HEK293 (cell line): ENCODE data around the gene ANKFN1.

Source experiments
- CTCF ChIA-PET: fragments of 350-600 bp; formaldehyde crosslinking; extraction: SDS; loops from one replicate; lab custom pipeline; 2021; ENCODE audit warnings: antibody characterized with exemption; lab: Yijun Ruan, JAX
- POLR2A ChIA-PET: fragments of 300-600 bp; formaldehyde crosslinking; extraction: SDS; loops from one replicate; lab custom pipeline; 2020; ENCODE audit warnings: antibody characterized with exemption, inconsistent platforms; lab: Yijun Ruan, JAX
- H3K27ac ChIP-seq: fragments of 200-500 bp; sonication (Bioruptor generic); 2 replicates; pipeline ENCODE4 v1.5.1; 2014; ENCODE audit warnings: low read depth, low read length, control low read depth, inconsistent platforms; ENCODE audit errors: extremely low read depth
- H3K36me3 ChIP-seq, 2 experiments: fragments of 200-500 bp in 1 of 2; sonication (Bioruptor generic) in 1 of 2; 1 replicate in 1 of 2; 2 replicates in 1 of 2; pipeline ENCODE4 v1.5.1; 2014 to 2017; ENCODE audit warnings: inconsistent platforms in 2 of 2, low read length in 2 of 2; ENCODE audit not compliant: control insufficient read depth in 2 of 2, insufficient read depth in 1 of 2
- H3K4me1 ChIP-seq: fragments of 200-500 bp; sonication (Bioruptor generic); 2 replicates; pipeline ENCODE4 v1.5.1; 2014; ENCODE audit warnings: mild to moderate bottlenecking, low read length, inconsistent platforms; ENCODE audit not compliant: control insufficient read depth, insufficient read depth
- H3K4me3 ChIP-seq: 2 replicates; pipeline ENCODE4 v1.5.1; 2011; ENCODE audit warnings: low read depth, mild to moderate bottlenecking, control low read depth, low read length, moderate library complexity
- H3K9me3 ChIP-seq: fragments of 200-500 bp; sonication (Bioruptor generic); 2 replicates; pipeline ENCODE4 v1.5.1; 2014; ENCODE audit warnings: low read depth, low read length, inconsistent platforms; ENCODE audit not compliant: control insufficient read depth, insufficient read depth
- GLI2 ChIP-seq: fragments of 450-650 bp; formaldehyde crosslinking; IDR thresholded peaks from 2 replicates; pipeline ENCODE4; 2017; ENCODE audit warnings: missing biosample characterization, missing genetic modification characterization, low read depth, borderline replicate concordance
- OVOL3 ChIP-seq: fragments of 450-650 bp; formaldehyde crosslinking; IDR thresholded peaks from 2 replicates; pipeline ENCODE4 v1.5.1; 2016; ENCODE audit warnings: missing biosample characterization, missing genetic modification characterization
- SP3 ChIP-seq: fragments of 450-650 bp; formaldehyde crosslinking; IDR thresholded peaks from 2 replicates; pipeline ENCODE4 v1.5.1; 2016; ENCODE audit warnings: missing biosample characterization, missing genetic modification characterization
- YY2 ChIP-seq: fragments of 450-650 bp; formaldehyde crosslinking; IDR thresholded peaks from 2 replicates; pipeline ENCODE4 v1.5.1; 2016; ENCODE audit warnings: missing biosample characterization, missing genetic modification characterization
- ZBTB1 ChIP-seq: fragments of 450-650 bp; formaldehyde crosslinking; IDR thresholded peaks from 2 replicates; pipeline ENCODE4 v1.5.1; 2016; ENCODE audit warnings: missing biosample characterization, missing genetic modification characterization
- ZBTB7A ChIP-seq: fragments of 450-650 bp; formaldehyde crosslinking; IDR thresholded peaks from 2 replicates; pipeline ENCODE4 v1.5.1; 2016; ENCODE audit warnings: low read depth, missing biosample characterization, missing genetic modification characterization
- ZFP3 ChIP-seq: fragments of 450-650 bp; formaldehyde crosslinking; IDR thresholded peaks from 2 replicates; pipeline ENCODE4 v1.5.1; 2016; ENCODE audit warnings: low read depth, missing biosample characterization, missing genetic modification characterization
- ZNF10 ChIP-seq: fragments of 450-650 bp; formaldehyde crosslinking; IDR thresholded peaks from 2 replicates; pipeline ENCODE4 v1.5.1; 2017; ENCODE audit warnings: missing biosample characterization, missing genetic modification characterization
- ZNF112 ChIP-seq: fragments of 450-650 bp; formaldehyde crosslinking; IDR thresholded peaks from 2 replicates; pipeline ENCODE4 v1.5.0; 2017; ENCODE audit warnings: missing biosample characterization, missing genetic modification characterization
- ZNF114 ChIP-seq: fragments of 450-650 bp; formaldehyde crosslinking; IDR thresholded peaks from 2 replicates; pipeline ENCODE4 v1.5.0; 2017; ENCODE audit warnings: missing biosample characterization, missing genetic modification characterization
- ZNF138 ChIP-seq: fragments of 450-650 bp; formaldehyde crosslinking; IDR thresholded peaks from 2 replicates; pipeline ENCODE4 v1.5.1; 2016; ENCODE audit warnings: missing biosample characterization, missing genetic modification characterization, borderline replicate concordance
- ZNF174 ChIP-seq: fragments of 450-650 bp; formaldehyde crosslinking; IDR thresholded peaks from 2 replicates; pipeline ENCODE4 v1.5.0; 2017; ENCODE audit warnings: missing biosample characterization, mild to moderate bottlenecking, missing genetic modification characterization
- ZNF23 ChIP-seq: fragments of 450-650 bp; formaldehyde crosslinking; IDR thresholded peaks from 2 replicates; pipeline ENCODE4 v1.5.1; 2016; ENCODE audit warnings: missing biosample characterization, missing genetic modification characterization, borderline replicate concordance
- ZNF248 ChIP-seq: fragments of 450-650 bp; formaldehyde crosslinking; IDR thresholded peaks from 2 replicates; pipeline ENCODE4 v1.5.1; 2017; ENCODE audit warnings: missing biosample characterization, missing genetic modification characterization
- ZNF335 ChIP-seq: fragments of 450-650 bp; formaldehyde crosslinking; conservative IDR thresholded peaks from 2 replicates; pipeline ENCODE4 v1.5.1; 2016; ENCODE audit warnings: missing biosample characterization, missing genetic modification characterization
- ZNF341 ChIP-seq: fragments of 450-650 bp; formaldehyde crosslinking; IDR thresholded peaks from 2 replicates; pipeline ENCODE4; 2016; ENCODE audit warnings: low read depth, missing biosample characterization, missing genetic modification characterization
- ZNF391 ChIP-seq: fragments of 450-650 bp; formaldehyde crosslinking; IDR thresholded peaks from 2 replicates; pipeline ENCODE4 v1.5.1; 2016; ENCODE audit warnings: low read depth, missing biosample characterization, missing genetic modification characterization, borderline replicate concordance
- ZNF510 ChIP-seq: fragments of 450-650 bp; formaldehyde crosslinking; IDR thresholded peaks from 2 replicates; pipeline ENCODE4 v1.5.1; 2018; ENCODE audit warnings: mild to moderate bottlenecking, missing genetic modification characterization, missing biosample characterization; ENCODE audit not compliant: insufficient replicate concordance
- ZNF670 ChIP-seq: fragments of 450-650 bp; formaldehyde crosslinking; IDR thresholded peaks from 2 replicates; pipeline ENCODE4 v1.5.1; 2016; ENCODE audit warnings: missing biosample characterization, missing genetic modification characterization, low read depth
- ZNF76 ChIP-seq: fragments of 450-650 bp; formaldehyde crosslinking; IDR thresholded peaks from 2 replicates; pipeline ENCODE4; 2016; ENCODE audit warnings: low read depth, missing biosample characterization, missing genetic modification characterization, borderline replicate concordance
- ZNF843 ChIP-seq: fragments of 450-650 bp; formaldehyde crosslinking; IDR thresholded peaks from 2 replicates; pipeline ENCODE4 v1.5.1; 2016; ENCODE audit warnings: missing biosample characterization, missing genetic modification characterization
- TF ChIP-seq, protein P1 (sequence below): fragments of 450-650 bp; formaldehyde crosslinking; IDR thresholded peaks from 2 replicates; pipeline ENCODE4 v1.5.1; 2016; ENCODE audit warnings: missing biosample characterization, missing genetic modification characterization
- TF ChIP-seq, protein P2 (sequence below): fragments of 450-650 bp; formaldehyde crosslinking; IDR thresholded peaks from 2 replicates; pipeline ENCODE4 v1.5.1; 2016; ENCODE audit warnings: missing biosample characterization, missing genetic modification characterization
- TF ChIP-seq, protein P3 (sequence below): fragments of 450-650 bp; formaldehyde crosslinking; IDR thresholded peaks from 2 replicates; pipeline ENCODE4 v1.5.1; 2016; ENCODE audit warnings: missing biosample characterization, missing genetic modification characterization
- TF ChIP-seq, protein P4 (sequence below): fragments of 450-650 bp; formaldehyde crosslinking; IDR thresholded peaks from 2 replicates; pipeline ENCODE4 v1.5.1; 2016; ENCODE audit warnings: missing biosample characterization, missing genetic modification characterization, borderline replicate concordance

ANKFN1 gene

DNA sequence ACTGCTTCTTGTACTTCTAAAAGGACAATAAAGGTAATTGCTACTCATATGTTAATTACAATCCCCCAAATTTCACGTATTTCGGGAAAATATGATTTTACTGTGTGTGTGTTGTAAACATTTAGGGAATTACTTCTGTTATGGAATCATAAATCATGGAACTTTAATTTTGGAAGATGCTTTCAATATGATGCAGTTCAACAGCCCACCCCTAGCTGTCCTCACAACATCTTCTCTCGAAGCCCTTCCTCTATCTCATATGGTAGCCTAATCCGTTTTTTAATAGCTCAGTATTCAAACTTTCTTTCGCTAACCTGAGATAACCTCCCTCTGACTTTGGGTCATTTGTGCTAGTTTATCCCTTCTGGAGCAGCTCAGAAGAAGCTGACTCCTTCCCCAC lies 78.4 kb downstream of the ANKFN1 start:
- ChIA-PET CTCF (interaction anchor here (0.5 to 1.5 kb wide), 2 partner anchors 88 to 177 kb away, joined by 4 read pairs; no protein-coding TSS in a partner anchor), POLR2A (no interaction called here)
- no peak for TF ChIP-seq ZNF114 (tag by site-specific recombination)
- no peak for TF ChIP-seq ZNF10 (tag by site-specific recombination)
- no peak for TF ChIP-seq ZNF248 (tag by site-specific recombination)
- TF ChIP-seq ZNF670 (tag by site-specific recombination) = no peak
- TF ChIP-seq ZNF843 (tag by site-specific recombination) = no peak
- no peak for TF ChIP-seq ZNF112 (tag by site-specific recombination)
- no peak for TF ChIP-seq YY2 (tag by site-specific recombination)
- TF ChIP-seq GLI2 = no peak
- TF ChIP-seq ZBTB1 (tag by site-specific recombination) = no peak
- TF ChIP-seq, protein P1, sequence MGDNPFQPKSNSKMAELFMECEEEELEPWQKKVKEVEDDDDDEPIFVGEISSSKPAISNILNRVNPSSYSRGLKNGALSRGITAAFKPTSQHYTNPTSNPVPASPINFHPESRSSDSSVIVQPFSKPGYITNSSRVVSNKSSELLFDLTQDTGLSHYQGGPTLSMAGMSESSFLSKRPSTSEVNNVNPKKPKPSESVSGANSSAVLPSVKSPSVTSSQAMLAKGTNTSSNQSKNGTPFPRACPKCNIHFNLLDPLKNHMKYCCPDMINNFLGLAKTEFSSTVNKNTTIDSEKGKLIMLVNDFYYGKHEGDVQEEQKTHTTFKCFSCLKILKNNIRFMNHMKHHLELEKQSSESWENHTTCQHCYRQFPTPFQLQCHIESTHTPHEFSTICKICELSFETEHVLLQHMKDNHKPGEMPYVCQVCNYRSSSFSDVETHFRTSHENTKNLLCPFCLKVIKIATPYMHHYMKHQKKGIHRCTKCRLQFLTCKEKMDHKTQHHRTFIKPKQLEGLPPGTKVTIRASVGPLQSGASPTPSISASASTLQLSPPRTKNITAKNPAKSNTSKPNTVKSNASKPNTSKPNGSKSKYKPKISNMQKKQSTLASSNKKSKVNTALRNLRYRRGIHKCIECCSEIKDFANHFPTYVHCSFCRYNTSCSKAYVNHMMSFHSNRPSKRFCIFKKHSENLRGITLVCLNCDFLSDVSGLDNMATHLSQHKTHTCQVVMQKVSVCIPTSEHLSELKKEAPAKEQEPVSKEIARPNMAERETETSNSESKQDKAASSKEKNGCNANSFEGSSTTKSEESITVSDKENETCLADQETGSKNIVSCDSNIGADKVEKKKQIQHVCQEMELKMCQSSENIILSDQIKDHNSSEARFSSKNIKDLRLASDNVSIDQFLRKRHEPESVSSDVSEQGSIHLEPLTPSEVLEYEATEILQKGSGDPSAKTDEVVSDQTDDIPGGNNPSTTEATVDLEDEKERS = no peak
- TF ChIP-seq ZNF174 (tag by site-specific recombination) = no peak
- TF ChIP-seq ZNF335 = no peak
- no peak for TF ChIP-seq ZNF138 (tag by site-specific recombination)
- TF ChIP-seq ZNF76 = no peak
- TF ChIP-seq, protein P2, sequence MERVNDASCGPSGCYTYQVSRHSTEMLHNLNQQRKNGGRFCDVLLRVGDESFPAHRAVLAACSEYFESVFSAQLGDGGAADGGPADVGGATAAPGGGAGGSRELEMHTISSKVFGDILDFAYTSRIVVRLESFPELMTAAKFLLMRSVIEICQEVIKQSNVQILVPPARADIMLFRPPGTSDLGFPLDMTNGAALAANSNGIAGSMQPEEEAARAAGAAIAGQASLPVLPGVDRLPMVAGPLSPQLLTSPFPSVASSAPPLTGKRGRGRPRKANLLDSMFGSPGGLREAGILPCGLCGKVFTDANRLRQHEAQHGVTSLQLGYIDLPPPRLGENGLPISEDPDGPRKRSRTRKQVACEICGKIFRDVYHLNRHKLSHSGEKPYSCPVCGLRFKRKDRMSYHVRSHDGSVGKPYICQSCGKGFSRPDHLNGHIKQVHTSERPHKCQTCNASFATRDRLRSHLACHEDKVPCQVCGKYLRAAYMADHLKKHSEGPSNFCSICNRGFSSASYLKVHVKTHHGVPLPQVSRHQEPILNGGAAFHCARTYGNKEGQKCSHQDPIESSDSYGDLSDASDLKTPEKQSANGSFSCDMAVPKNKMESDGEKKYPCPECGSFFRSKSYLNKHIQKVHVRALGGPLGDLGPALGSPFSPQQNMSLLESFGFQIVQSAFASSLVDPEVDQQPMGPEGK (tag by site-specific recombination) = no peak
- no peak for TF ChIP-seq ZBTB7A (tag by site-specific recombination)
- Histone ChIP-seq H3K4me3 (no peak overlapping the region), H3K9me3 (no peaks in the 10 kb centered on the region), H3K36me3 (no peaks in the 10 kb centered on the region), H3K27ac (no peak overlapping the region), H3K4me1 (no peaks in the 10 kb centered on the region)

DNA sequence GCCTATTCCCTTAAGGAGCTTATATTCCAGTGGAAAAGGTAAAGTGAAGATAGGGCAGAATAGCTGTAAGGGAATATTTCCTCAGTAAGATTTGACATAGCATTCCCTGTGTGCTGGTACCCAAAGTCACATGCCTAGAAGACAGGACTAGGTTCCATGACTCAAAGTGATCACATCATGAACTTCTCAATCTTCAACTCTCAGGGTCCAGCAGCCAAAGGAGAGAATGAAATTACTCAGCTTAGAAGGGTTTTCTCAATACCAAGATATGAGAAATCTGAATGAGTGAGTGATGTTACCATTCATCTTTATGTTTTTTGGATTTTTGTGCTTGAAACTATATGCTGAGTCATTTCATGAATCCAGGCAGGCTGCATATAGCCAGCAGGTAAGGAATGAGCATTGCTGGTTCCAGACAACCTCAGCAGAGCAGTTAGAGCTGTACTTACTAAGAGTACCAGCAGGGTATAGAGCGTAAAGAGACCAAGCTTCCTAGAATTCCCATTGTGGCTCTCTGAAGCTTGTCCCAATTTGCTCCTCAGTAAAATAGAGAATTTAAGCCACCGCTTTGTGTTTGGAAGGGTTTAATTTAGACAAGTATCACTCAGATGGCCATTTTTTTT lies 91.1 kb downstream of the ANKFN1 start:
- Histone ChIP-seq H3K9me3 (no peaks in the 10 kb centered on the region), H3K27ac (no peak overlapping the region), H3K36me3 (no peaks in the 10 kb centered on the region), H3K4me3 (no peak overlapping the region), H3K4me1 (no peaks in the 10 kb centered on the region)
- CTCF ChIA-PET = interaction anchor here (0.7 kb wide), 1 partner anchor 76 kb away, joined by 3 read pairs; no protein-coding TSS in a partner anchor
- POLR2A ChIA-PET = no interaction called here
- TF ChIP-seq, protein P3, sequence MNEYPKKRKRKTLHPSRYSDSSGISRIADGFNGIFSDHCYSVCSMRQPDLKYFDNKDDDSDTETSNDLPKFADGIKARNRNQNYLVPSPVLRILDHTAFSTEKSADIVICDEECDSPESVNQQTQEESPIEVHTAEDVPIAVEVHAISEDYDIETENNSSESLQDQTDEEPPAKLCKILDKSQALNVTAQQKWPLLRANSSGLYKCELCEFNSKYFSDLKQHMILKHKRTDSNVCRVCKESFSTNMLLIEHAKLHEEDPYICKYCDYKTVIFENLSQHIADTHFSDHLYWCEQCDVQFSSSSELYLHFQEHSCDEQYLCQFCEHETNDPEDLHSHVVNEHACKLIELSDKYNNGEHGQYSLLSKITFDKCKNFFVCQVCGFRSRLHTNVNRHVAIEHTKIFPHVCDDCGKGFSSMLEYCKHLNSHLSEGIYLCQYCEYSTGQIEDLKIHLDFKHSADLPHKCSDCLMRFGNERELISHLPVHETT (tag by site-specific recombination) = no peak
- TF ChIP-seq ZNF341 (tag by site-specific recombination) = no peak
- TF ChIP-seq ZNF391 (tag by site-specific recombination) = no peak
- no peak for TF ChIP-seq ZNF114 (tag by site-specific recombination)
- TF ChIP-seq ZNF510 (tag by site-specific recombination) = no peak
- TF ChIP-seq ZFP3 (tag by site-specific recombination) = no peak
- TF ChIP-seq OVOL3 (tag by site-specific recombination) = no peak
- TF ChIP-seq ZNF23 = no peak
- TF ChIP-seq SP3 (tag by site-specific recombination) = no peak
- TF ChIP-seq, protein P4, sequence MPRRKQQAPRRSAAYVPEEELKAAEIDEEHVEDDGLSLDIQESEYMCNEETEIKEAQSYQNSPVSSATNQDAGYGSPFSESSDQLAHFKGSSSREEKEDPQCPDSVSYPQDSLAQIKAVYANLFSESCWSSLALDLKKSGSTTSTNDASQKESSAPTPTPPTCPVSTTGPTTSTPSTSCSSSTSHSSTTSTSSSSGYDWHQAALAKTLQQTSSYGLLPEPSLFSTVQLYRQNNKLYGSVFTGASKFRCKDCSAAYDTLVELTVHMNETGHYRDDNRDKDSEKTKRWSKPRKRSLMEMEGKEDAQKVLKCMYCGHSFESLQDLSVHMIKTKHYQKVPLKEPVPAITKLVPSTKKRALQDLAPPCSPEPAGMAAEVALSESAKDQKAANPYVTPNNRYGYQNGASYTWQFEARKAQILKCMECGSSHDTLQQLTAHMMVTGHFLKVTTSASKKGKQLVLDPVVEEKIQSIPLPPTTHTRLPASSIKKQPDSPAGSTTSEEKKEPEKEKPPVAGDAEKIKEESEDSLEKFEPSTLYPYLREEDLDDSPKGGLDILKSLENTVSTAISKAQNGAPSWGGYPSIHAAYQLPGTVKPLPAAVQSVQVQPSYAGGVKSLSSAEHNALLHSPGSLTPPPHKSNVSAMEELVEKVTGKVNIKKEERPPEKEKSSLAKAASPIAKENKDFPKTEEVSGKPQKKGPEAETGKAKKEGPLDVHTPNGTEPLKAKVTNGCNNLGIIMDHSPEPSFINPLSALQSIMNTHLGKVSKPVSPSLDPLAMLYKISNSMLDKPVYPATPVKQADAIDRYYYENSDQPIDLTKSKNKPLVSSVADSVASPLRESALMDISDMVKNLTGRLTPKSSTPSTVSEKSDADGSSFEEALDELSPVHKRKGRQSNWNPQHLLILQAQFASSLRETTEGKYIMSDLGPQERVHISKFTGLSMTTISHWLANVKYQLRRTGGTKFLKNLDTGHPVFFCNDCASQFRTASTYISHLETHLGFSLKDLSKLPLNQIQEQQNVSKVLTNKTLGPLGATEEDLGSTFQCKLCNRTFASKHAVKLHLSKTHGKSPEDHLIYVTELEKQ (tag by site-specific recombination) = no peak
